Measurements from ENCODE around the gene GOLGA2.

Gene GOLGA2

DNA sequence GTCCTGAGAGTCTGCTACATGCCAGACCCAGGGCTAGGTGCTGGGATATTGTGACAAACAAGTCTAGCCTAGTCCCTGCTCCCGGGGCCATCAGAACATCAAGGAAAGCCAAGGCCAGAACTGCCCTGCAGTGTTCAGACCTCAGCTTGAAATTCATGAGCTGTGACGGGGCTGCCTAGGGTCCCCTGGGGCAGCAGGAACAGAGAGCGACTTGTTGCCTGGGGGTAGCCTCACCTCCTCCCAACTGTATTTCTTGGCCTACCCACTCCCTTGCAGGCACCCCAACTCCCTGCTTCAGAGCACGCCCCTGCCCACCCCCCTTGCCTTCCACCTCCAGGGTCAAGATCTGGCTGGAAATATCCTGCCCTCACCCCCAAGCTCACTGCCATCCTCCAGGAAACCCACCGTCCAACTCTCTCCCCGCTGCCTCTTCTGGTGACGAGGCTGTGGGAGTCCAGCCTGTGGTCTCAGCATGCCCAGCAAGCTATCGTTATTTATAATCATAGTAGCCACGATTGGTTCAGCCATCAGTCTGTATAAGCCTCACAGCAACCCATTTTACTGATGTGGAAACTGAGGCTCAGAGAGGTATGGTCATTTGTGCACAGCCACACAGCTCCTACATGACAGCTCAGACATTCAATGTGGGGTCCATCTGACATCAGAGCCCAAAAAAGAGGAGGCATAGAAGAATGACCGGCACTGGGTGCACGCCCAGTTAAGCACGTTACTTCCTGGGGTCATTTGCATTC, 61.9 kb downstream of the GOLGA2 start:
- no peak for DNase-seq (ENCODE audit: low read depth)

DNA sequence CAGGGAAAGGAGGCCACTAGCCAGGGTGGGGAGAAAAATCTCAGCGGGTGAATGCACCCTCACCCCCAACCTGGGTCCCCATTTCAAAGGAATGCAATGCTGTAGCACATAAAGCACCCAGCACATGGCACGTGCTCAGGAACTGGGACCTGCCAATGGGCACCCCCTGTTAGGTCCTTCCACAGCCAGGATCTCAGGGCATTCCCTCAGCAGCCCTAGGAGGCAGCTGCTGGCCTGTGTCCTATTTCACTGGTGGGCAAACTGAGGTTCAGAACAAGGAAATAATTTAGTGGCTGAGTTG, 63.9 kb downstream of the GOLGA2 start:
- DNase-seq (ENCODE audit: low read depth), result no peak

DNA sequence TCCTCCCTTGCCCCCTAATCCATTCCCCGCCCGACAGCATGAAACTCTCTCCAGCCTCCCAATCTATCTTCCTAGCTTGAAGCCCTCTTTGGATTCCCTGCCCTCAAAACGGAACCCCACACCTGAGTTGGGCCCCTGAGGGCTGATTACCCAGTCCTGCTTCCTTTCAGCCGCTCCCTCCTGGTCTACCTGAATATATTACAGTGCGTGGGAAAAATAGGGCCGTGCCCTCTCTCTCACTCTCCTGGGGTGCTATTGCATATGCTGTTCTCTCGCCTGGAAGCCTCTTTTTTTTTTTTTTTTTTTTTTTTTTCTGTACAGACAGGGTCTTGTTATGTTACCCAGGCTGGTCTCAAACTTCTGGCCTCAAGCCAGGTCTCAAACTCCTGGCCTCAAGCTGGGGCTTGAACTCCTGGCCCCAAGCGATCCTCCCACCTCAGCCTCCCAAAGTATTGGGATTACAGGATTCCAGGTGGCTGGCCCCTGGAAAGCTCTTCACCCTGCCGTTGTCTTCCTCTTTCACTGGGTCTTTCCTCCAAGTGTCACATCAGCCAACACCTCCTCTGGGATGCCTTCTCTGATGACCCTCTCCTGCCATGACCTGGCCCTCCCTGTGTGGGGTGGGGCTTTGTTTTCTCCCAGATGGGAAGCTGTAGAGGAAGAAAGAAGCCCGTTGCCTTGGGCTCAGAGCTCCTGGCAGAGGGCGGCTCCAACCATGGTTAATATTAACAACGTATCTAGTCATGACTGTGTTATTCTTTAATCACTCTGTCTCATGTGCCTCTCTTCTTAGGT, 64.4 kb downstream of the GOLGA2 start:
- no peak for DNase-seq (ENCODE audit: low read depth)

DNA sequence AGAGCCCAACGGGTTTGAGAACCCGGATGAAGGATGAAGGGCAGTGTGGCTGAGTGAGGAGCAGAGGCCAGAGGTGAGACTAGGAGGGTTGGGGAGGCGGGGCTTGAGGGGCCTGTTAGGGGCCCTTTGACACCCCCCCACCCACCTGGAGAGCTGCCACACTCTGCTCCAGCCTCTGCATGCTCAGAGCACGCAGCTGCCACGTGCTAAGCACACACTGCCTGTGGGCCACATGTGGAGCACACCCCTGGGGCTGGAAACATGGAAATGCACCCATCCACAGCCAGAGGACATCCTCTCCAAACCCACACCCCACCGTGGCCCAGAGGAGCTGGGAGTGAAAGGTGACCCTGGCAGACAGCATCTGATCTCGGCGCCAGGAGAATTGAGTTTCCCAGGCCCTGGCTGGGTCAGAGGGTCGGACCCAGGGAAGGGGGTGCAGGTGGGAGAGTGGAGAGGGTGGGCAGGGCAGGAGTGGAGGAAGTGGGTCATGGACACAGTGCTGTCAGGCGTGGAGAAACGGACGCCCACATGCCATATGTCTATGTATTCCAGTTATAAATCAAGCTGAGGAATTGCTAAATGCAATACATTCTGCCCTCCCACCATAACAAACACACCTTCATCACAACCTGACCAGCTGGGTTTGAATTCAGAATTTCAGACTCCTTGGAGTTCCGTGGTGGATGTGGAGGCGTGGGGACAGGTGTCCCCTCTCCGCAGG, 66.7 kb downstream of the GOLGA2 start:
- DNase-seq (ENCODE audit: low read depth), result no peak

DNA sequence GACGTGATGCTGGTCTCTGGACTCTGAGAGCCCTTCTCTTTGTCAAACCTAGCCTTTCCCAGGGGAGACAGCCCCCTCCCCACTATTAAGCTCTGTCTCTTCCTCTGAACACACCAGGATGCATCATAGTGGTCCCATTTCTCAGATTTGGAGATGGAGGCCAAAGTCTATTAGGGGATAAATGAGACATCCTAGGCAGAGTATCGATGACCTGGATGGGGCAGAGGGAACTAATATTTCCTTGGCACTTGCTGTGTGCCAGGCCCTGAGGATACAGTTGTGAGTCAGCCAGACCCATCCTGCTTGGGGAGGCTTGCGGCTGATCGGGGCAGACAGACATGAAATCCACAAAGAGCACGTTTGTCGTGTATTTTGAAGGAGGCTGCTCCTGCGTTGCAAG, 67.4 kb downstream of the GOLGA2 start:
- no peak for DNase-seq (ENCODE audit: low read depth)

DNA sequence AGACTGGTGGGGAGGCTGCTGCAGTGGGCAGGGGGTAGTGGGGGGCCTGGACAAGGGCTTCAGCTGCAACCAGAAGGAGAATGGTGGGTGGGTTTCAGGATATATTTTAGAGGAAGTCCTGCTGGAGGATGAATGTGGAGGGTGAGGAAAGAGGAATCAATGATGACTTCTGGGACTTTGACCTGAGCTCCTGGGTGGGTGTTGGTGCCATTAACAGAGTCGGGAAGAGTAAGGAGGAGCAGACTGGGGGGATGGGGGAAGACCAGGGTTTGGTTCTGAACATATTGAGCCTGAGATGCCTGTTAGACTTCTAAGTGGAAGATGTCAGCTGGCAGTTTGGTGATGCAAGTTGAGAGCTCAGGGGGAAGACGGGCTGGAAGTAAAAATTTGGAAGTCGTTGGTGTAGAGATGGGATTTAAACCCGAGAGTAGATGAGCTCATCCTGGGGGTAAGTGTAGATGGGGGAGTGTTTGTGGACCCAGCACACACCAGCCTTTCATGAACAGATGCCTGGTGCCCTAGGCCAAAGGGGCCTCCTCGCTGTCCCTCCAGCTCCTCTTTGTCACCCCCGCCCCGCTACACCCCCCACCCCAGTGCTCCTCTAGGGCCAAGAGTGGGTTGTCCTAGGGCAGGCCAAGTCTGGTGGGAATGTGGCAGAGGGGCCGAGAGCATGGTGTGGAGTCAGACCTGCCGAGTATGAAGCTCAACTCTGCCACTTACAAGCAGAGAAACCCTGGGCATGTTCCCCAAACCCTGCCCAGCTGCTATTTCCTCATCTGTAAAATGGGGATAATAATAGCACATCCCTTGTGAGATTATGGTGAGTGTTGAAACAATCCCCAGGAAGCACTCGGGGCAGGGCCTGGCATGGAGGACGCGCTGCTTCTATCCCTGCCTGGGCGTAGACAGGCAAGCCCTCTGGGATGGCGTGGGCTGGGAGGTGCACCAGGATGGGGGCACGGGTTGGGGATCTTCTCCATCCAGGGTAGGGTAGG, 68.6 kb downstream of the GOLGA2 start:
- no peak for DNase-seq (ENCODE audit: low read depth)

DNA sequence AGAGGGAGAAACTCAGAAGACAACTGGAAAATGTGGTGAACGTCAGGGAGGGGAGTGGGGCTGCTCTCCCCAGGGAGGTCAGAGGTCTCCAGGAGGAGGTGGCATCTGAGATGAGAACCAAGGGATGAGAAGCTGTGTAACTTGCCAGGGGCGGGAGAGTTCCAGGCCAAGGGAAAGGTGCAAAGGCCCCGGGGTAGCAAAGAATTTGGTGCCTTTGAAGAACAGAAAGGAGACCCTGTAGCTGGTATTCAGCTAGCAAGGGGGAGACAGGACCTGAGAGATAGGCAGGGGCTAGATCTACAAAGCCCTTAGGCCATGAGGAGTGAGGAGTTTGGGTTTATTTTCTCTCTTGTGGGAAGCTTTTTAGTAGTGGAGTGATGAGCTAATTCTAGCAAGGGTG, 69.3 kb downstream of the GOLGA2 start:
- DNase-seq (ENCODE audit: low read depth), result no peak
